H1 (cell line): ENCODE results near the gene VPS13D. TPM values are rescaled to one million over a fixed set of nuclear protein-coding genes. Genes with fewer than 3 reads are reported as not detected.

ENCODE experiments used
- CTCF ChIA-PET: fragments of 300-600 bp; sonication (Branson Sonifier 250); formaldehyde crosslinking; loops from one replicate; lab custom pipeline; 2021; ENCODE audit not compliant: partially characterized antibody; lab: Charles Lee
- POLR2A ChIA-PET: fragments of 300-600 bp; sonication (Branson Sonifier 250); formaldehyde crosslinking; loops from one replicate; lab custom pipeline; 2021; ENCODE audit warnings: inconsistent platforms; ENCODE audit not compliant: partially characterized antibody; lab: Charles Lee
- DNase-seq, 2 experiments: peaks; one replicate each; pipeline versions ENCODE4 v3.0.0 to v3.0.0-alpha.2; 2010 to 2022; ENCODE audit warnings: low spot score in 2 of 2, low read depth in 1 of 2, mixed read lengths in 1 of 2
- FAIRE-seq: peaks from 2 replicates; lab custom pipeline; 2011; peaks lifted over from hg19 to GRCh38; lab: Jason Lieb, UNC
- H2AFZ ChIP-seq: 2 replicates; pipeline ENCODE4 v1.8.1; 2012; ENCODE audit warnings: low read length, inconsistent platforms
- H2AK5ac ChIP-seq: 2 replicates; pipeline ENCODE4 v1.6.1; 2013; ENCODE audit warnings: low read depth, low read length
- H2BK120ac ChIP-seq: replicated peaks from 2 replicates; pipeline ENCODE3; 2013; ENCODE audit warnings: low read depth, low read length, inconsistent platforms
- H2BK12ac ChIP-seq: 2 replicates; pipeline ENCODE4 v1.6.1; 2013; ENCODE audit warnings: low read depth, low read length
- H2BK15ac ChIP-seq: 2 replicates; pipeline ENCODE4 v1.6.1; 2013; ENCODE audit warnings: low read length
- H2BK20ac ChIP-seq: 2 replicates; pipeline ENCODE4 v1.6.1; 2013; ENCODE audit warnings: low read length
- H2BK5ac ChIP-seq: 2 replicates; pipeline ENCODE4 v1.6.1; 2013; ENCODE audit warnings: low read depth, low read length
- H3K14ac ChIP-seq: 2 replicates; pipeline ENCODE4 v1.6.1; 2013; ENCODE audit warnings: inconsistent platforms; ENCODE audit not compliant: insufficient read length
- H3K18ac ChIP-seq: 2 replicates; pipeline ENCODE4 v1.6.1; 2013; ENCODE audit warnings: low read length; ENCODE audit errors: extremely low read depth
- H3K23ac ChIP-seq: 2 replicates; pipeline ENCODE4 v1.6.1; 2013; ENCODE audit warnings: inconsistent platforms; ENCODE audit not compliant: insufficient read length
- H3K23me2 ChIP-seq: 2 replicates; pipeline ENCODE4 v1.6.1; 2013; ENCODE audit warnings: low read depth, low read length
- H3K27ac ChIP-seq: 2 replicates; pipeline ENCODE4 v1.6.1; 2011; ENCODE audit warnings: low read depth, low read length, inconsistent platforms
- H3K27me3 ChIP-seq, 4 experiments: replicated peaks in 1 of 4; 1 replicate in 1 of 4; 2 replicates in 3 of 4; pipeline versions ENCODE4 v1.6.1 to v1.8.1; 2011 to 2013; ENCODE audit warnings: low read length in 3 of 4, mild to moderate bottlenecking in 3 of 4, inconsistent platforms in 2 of 4, mixed read lengths in 2 of 4, moderate library complexity in 1 of 4; ENCODE audit not compliant: control insufficient read depth in 3 of 4, insufficient read depth in 3 of 4; ENCODE audit errors: extremely low read depth in 1 of 4
- H3K36me3 ChIP-seq, 4 experiments: 2 replicates each; pipeline versions ENCODE4 v1.6.1 to v1.8.1; 2011 to 2013; ENCODE audit warnings: mild to moderate bottlenecking in 4 of 4, low read length in 3 of 4, moderate library complexity in 2 of 4, control low read depth in 1 of 4, inconsistent platforms in 1 of 4; ENCODE audit not compliant: insufficient read depth in 4 of 4, control insufficient read depth in 2 of 4
- H3K4ac ChIP-seq: replicated peaks from 2 replicates; pipeline ENCODE3; 2013; ENCODE audit warnings: low read length, low read depth, mixed read lengths, inconsistent platforms; ENCODE audit not compliant: insufficient read length
- H3K4me1 ChIP-seq, 4 experiments: replicated peaks in 1 of 4; 1 replicate in 1 of 4; 2 replicates in 3 of 4; pipeline versions ENCODE4 v1.6.1 to v1.8.1; 2011 to 2013; ENCODE audit warnings: low read length in 3 of 4, inconsistent platforms in 2 of 4, mixed read lengths in 1 of 4; ENCODE audit not compliant: insufficient read depth in 4 of 4, control insufficient read depth in 3 of 4
- H3K4me2 ChIP-seq, 2 experiments: 2 replicates each; pipeline versions ENCODE4 v1.6.1 to v1.8.1; 2011 to 2013; ENCODE audit warnings: low read depth in 2 of 2, low read length in 2 of 2, control low read depth in 1 of 2, inconsistent platforms in 1 of 2, mild to moderate bottlenecking in 1 of 2; ENCODE audit not compliant: insufficient read depth in 1 of 2
- H3K4me3 ChIP-seq, 4 experiments: fragments of 200-600, 300-600 bp in 1 of 4; sonication (generic), shearing (Covaris generic), sonication (Bioruptor Twin) in 1 of 4; 2 replicates each; pipeline versions ENCODE4 v1.5.1 to v1.8.1; 2011 to 2016; ENCODE audit warnings: low read length in 4 of 4, low read depth in 3 of 4, control low read depth in 2 of 4, inconsistent platforms in 2 of 4, mild to moderate bottlenecking in 2 of 4, mixed read lengths in 1 of 4, moderate library complexity in 1 of 4; ENCODE audit not compliant: insufficient read depth in 2 of 4; ENCODE audit errors: extremely low read depth in 1 of 4
- H3K56ac ChIP-seq: replicated peaks from 2 replicates; pipeline ENCODE3; 2013; ENCODE audit warnings: low read depth, mild to moderate bottlenecking, mixed read lengths, low read length, inconsistent platforms; ENCODE audit not compliant: insufficient read length
- H3K79me1 ChIP-seq: 2 replicates; pipeline ENCODE4 v1.6.1; 2013; ENCODE audit warnings: low read depth, low read length, control low read depth
- H3K79me2 ChIP-seq, 2 experiments: 2 replicates each; pipeline versions ENCODE4 v1.6.1 to v1.8.1; 2012 to 2013; ENCODE audit warnings: low read length in 2 of 2, mild to moderate bottlenecking in 2 of 2, inconsistent platforms in 1 of 2; ENCODE audit not compliant: insufficient read depth in 2 of 2, control insufficient read depth in 1 of 2
- H3K9ac ChIP-seq, 4 experiments: replicated peaks in 1 of 4; 1 replicate in 1 of 4; 2 replicates in 3 of 4; pipeline versions ENCODE4 v1.6.1 to v1.8.1; 2011 to 2013; ENCODE audit warnings: low read depth in 3 of 4, low read length in 3 of 4, control low read depth in 2 of 4, mild to moderate bottlenecking in 2 of 4, moderate library complexity in 2 of 4, inconsistent platforms in 1 of 4; ENCODE audit errors: extremely low read depth in 1 of 4
- H3K9me3 ChIP-seq, 2 experiments: 2 replicates each; pipeline versions ENCODE4 v1.6.1 to v1.8.1; 2012 to 2013; ENCODE audit warnings: mild to moderate bottlenecking in 2 of 2, moderate library complexity in 2 of 2, control low read depth in 1 of 2, inconsistent platforms in 1 of 2, low read depth in 1 of 2, low read length in 1 of 2, mixed read lengths in 1 of 2; ENCODE audit not compliant: insufficient read depth in 2 of 2
- H4K20me1 ChIP-seq, 2 experiments: replicated peaks in 1 of 2; 2 replicates each; pipeline versions ENCODE3 to v1.8.1; 2011 to 2013; ENCODE audit warnings: inconsistent platforms in 2 of 2, low read length in 2 of 2, mild to moderate bottlenecking in 1 of 2; ENCODE audit not compliant: insufficient read depth in 2 of 2, control insufficient read depth in 1 of 2
- H4K5ac ChIP-seq: 2 replicates; pipeline ENCODE4 v1.6.1; 2013; ENCODE audit warnings: low read length, low read depth, mixed read lengths, inconsistent platforms; ENCODE audit not compliant: insufficient read length
- H4K8ac ChIP-seq: 2 replicates; pipeline ENCODE4 v1.8.0; 2013; ENCODE audit warnings: mild to moderate bottlenecking, moderate library complexity, low read length, inconsistent platforms; ENCODE audit not compliant: insufficient read depth; ENCODE audit errors: extremely low read depth
- H4K91ac ChIP-seq: replicated peaks from 2 replicates; pipeline ENCODE3; 2013; ENCODE audit warnings: low read length, mixed read lengths, inconsistent platforms; ENCODE audit not compliant: insufficient read length
- BACH1 ChIP-seq: IDR thresholded peaks from 2 replicates; pipeline ENCODE4 v1.6.1; 2012; ENCODE audit warnings: low read length, improper control_type of control experiment
- BRCA1 ChIP-seq: IDR thresholded peaks from 2 replicates; pipeline ENCODE4 v1.6.1; 2012; ENCODE audit warnings: low read depth, low read length, improper control_type of control experiment
- CBX8 ChIP-seq: fragments of 300-800, 300-1000 bp; sonication (generic); IDR thresholded peaks from 2 replicates; pipeline ENCODE4 v1.7.1; 2016; ENCODE audit warnings: low read depth, low read length, borderline replicate concordance
- CREB1 ChIP-seq: IDR thresholded peaks from 2 replicates; pipeline ENCODE4 v1.6.1; 2012; ENCODE audit warnings: inconsistent platforms
- FOSL1 ChIP-seq: IDR thresholded peaks from 2 replicates; pipeline ENCODE4 v1.6.1; 2011; ENCODE audit warnings: mild to moderate bottlenecking, low read depth, low read length, moderate library complexity; ENCODE audit not compliant: insufficient read depth
- GTF2F1 ChIP-seq: IDR thresholded peaks from 2 replicates; pipeline ENCODE4 v1.6.1; 2012; ENCODE audit warnings: low read depth, low read length, improper control_type of control experiment, borderline replicate concordance
- HDAC6 ChIP-seq: IDR thresholded peaks from one replicate; pipeline ENCODE4 v1.7.1; 2012; ENCODE audit warnings: low read depth, mild to moderate bottlenecking, inconsistent platforms, low read length, moderate library complexity
- PHF8 ChIP-seq: fragments of 200-600 bp; sonication (generic); conservative IDR thresholded peaks from 2 replicates; pipeline ENCODE4 v1.7.1; 2012; ENCODE audit warnings: low read depth, mild to moderate bottlenecking, inconsistent platforms, low read length, moderate library complexity
- POLR2A ChIP-seq, 2 experiments: IDR thresholded peaks; 1 replicate in 1 of 2; 2 replicates in 1 of 2; pipeline ENCODE4 v1.6.1; 2011; ENCODE audit warnings: low read depth in 2 of 2, low read length in 2 of 2, mild to moderate bottlenecking in 2 of 2; ENCODE audit errors: control extremely low read depth in 1 of 2
- SIRT6 ChIP-seq: IDR thresholded peaks from one replicate; pipeline ENCODE4 v1.7.1; 2012; ENCODE audit warnings: low read length, inconsistent platforms
- SP2 ChIP-seq: IDR thresholded peaks from 2 replicates; pipeline ENCODE4 v1.6.1; 2012; ENCODE audit warnings: mild to moderate bottlenecking, low read length, inconsistent platforms
- TCF12 ChIP-seq: IDR thresholded peaks from 2 replicates; pipeline ENCODE4 v1.6.1; 2011; ENCODE audit warnings: low read depth, mild to moderate bottlenecking, low read length
- WGBS, 2 experiments: shearing (Covaris generic) in 1 of 2; methylation state at CpG; one replicate each; pipeline versions ENCODE4 v1.1.6 to v1.1.7; 2013 to 2015; ENCODE audit warnings: low lambda C conversion rate in 2 of 2, mixed read lengths in 2 of 2, inconsistent platforms in 1 of 2, low coverage in 1 of 2, missing lambda C conversion rate in 1 of 2; ENCODE audit not compliant: insufficient replicate concordance in 2 of 2, insufficient coverage in 1 of 2, insufficient read length in 1 of 2; ENCODE audit errors: extremely low coverage in 1 of 2, missing lambda C conversion rate in 1 of 2; 5-methylcytosine and 5-hydroxymethylcytosine counted together
- polyA plus RNA-seq, 7 experiments: library from polyadenylated mRNA; depleted of rRNA in 3 of 7; stranded (reverse) in 5 of 7; unstranded in 2 of 7; fragments of >200 nt in 5 of 7; fragments of 200-250 nt in 2 of 7; gene quantifications; 1 replicate in 5 of 7; 2 replicates in 1 of 7; 4 replicates in 1 of 7; pipeline versions ENCODE4 v1.2.1 to v1.2.3, GENCODE V29; 2011 to 2013; ENCODE audit warnings: missing spikeins in 2 of 7, mixed read lengths in 2 of 7
- total RNA-seq: library from RNA; stranded (reverse); fragmentation: NEBNext Ultra II Directional; extraction: Animal tissue kit (Norgen Biotek cat#: 25700); gene quantifications from 2 replicates; pipeline ENCODE4 v1.2.1, GENCODE V29; 2021
- TF ChIP-seq, protein P1 (sequence below): IDR thresholded peaks from 2 replicates; pipeline ENCODE4 v1.6.1; 2011; ENCODE audit warnings: low read depth, mild to moderate bottlenecking, low read length; ENCODE audit not compliant: insufficient read depth
- TF ChIP-seq, protein P2 (sequence below): IDR thresholded peaks from 2 replicates; pipeline ENCODE4 v1.6.1; 2011; ENCODE audit warnings: low read length, improper control_type of control experiment

The VPS13D gene
- total and polyA plus RNA-seq, 2 of the 8 experiments (the other 6 are each of a cell fraction or from before 2014, with no cell fraction given): 10.9 to 31.2 TPM

DNA sequence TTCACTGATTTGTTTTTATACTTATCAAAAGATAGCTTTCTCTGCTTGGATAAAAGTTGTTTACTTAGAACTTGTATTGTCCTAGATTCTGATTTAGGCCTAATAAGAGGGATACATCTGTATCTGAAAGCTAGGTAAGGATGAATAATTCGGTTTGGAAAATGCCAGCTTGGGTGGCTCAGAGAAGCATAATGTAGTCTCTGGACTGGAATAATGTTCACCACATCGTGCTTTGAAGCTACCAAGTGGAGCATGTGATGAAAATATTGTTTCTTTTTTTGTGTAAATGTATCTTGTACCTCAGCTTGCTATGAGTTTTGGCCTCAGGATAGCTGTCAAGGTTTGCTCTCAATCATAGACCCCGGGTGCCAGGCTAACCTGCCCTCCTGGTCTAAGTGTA, 49.2 kb downstream of the VPS13D start:
- no peak overlapping the region for H3K56ac ChIP-seq
- no peak for FAIRE-seq
- peaks cover 0 to 3% of the 10 kb centered on the region in 2 experiments for H4K20me1 ChIP-seq
- no peak overlapping the region for H4K8ac ChIP-seq
- no peaks in the 10 kb centered on the region for H3K79me1 ChIP-seq
- H3K27me3 ChIP-seq: no peaks in the 10 kb centered on the region
- H3K14ac ChIP-seq: no peak overlapping the region
- peaks cover 0 to 5% (median 0%) of the 10 kb centered on the region in 4 experiments; a peak in 1 of 7 replicates for H3K4me1 ChIP-seq
- no peak overlapping the region for H3K23ac ChIP-seq
- no peak overlapping the region for H2BK15ac ChIP-seq
- no peak overlapping the region for H3K4me2 ChIP-seq
- no peak overlapping the region for H2BK12ac ChIP-seq
- H3K4me3 ChIP-seq: no peak overlapping the region
- no peaks in the 10 kb centered on the region for H3K23me2 ChIP-seq
- no peak overlapping the region for H4K91ac ChIP-seq
- no peak overlapping the region for H2BK20ac ChIP-seq
- no peak overlapping the region for H3K18ac ChIP-seq
- H2AFZ ChIP-seq: no peak overlapping the region
- H3K9ac ChIP-seq: no peak overlapping the region
- H2BK120ac ChIP-seq: no peak overlapping the region
- ChIA-PET CTCF (interaction anchor here (1.0 to 5.8 kb wide), 5 partner anchors 15 to 380 kb away, joined by 3 to 58 read pairs (median 26); no protein-coding TSS in a partner anchor), POLR2A (no interaction called here)
- WGBS, 2 experiments: 92% methylated on average over 3 of the region's 3 CpGs; no CpG with 5 or more reads in 1 of the 2 experiments
- no peaks in the 10 kb centered on the region for H3K79me2 ChIP-seq
- H3K36me3 ChIP-seq: peaks cover 11 to 41% (median 22%) of the 10 kb centered on the region in 4 experiments
- H2AK5ac ChIP-seq: no peak overlapping the region
- H2BK5ac ChIP-seq: no peak overlapping the region
- H4K5ac ChIP-seq: no peak overlapping the region
- no peaks in the 10 kb centered on the region for H3K9me3 ChIP-seq
- no peak for DNase-seq
- H3K4ac ChIP-seq: no peak overlapping the region
- H3K27ac ChIP-seq: no peak overlapping the region
- TF ChIP-seq, protein P1, sequence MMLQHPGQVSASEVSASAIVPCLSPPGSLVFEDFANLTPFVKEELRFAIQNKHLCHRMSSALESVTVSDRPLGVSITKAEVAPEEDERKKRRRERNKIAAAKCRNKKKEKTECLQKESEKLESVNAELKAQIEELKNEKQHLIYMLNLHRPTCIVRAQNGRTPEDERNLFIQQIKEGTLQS: no peak
- TF ChIP-seq BACH1: no peak
- no peak for TF ChIP-seq HDAC6
- TF ChIP-seq GTF2F1: no peak
- no peak for TF ChIP-seq SP2
- TF ChIP-seq, protein P2, sequence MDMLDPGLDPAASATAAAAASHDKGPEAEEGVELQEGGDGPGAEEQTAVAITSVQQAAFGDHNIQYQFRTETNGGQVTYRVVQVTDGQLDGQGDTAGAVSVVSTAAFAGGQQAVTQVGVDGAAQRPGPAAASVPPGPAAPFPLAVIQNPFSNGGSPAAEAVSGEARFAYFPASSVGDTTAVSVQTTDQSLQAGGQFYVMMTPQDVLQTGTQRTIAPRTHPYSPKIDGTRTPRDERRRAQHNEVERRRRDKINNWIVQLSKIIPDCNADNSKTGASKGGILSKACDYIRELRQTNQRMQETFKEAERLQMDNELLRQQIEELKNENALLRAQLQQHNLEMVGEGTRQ: no peak
- no peak for TF ChIP-seq CREB1
- no peak for TF ChIP-seq POLR2A (IDR thresholded peaks at IDR 0.05; ENCODE audit: control extremely low read depth in 1 of 2, low read depth in 2 of 2, low read length in 2 of 2)
- no peak for TF ChIP-seq PHF8
- no peak for TF ChIP-seq SIRT6
- TF ChIP-seq BRCA1: no peak
- no peak for TF ChIP-seq FOSL1
- no peak for TF ChIP-seq CBX8
- TF ChIP-seq TCF12: no peak
